ENCODE results near the gene SYNE1.

DNA sequence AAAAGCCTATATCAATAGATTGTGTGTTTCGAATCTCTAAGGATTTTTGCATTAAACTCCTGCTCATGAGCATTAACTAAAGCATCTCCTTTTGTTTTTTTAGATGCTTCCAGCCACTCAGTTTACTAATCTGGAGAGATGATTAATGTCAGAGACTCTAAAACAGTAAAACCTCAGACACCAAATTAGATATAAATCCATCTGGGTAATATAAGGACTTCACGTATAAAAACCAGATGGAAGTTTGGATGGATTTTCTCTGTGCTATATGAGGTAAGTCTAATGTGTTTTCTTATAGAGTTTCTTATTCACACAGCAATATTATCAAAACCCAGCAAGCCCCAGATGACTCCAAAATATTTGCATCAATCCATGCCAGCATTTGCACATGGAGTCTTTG, 137.2 kb downstream of the SYNE1 start:
- TF ChIP-seq BACH1 (IDR thresholded peaks at IDR 0.05; ENCODE audit: borderline replicate concordance): no peak
- TF ChIP-seq, protein P1, sequence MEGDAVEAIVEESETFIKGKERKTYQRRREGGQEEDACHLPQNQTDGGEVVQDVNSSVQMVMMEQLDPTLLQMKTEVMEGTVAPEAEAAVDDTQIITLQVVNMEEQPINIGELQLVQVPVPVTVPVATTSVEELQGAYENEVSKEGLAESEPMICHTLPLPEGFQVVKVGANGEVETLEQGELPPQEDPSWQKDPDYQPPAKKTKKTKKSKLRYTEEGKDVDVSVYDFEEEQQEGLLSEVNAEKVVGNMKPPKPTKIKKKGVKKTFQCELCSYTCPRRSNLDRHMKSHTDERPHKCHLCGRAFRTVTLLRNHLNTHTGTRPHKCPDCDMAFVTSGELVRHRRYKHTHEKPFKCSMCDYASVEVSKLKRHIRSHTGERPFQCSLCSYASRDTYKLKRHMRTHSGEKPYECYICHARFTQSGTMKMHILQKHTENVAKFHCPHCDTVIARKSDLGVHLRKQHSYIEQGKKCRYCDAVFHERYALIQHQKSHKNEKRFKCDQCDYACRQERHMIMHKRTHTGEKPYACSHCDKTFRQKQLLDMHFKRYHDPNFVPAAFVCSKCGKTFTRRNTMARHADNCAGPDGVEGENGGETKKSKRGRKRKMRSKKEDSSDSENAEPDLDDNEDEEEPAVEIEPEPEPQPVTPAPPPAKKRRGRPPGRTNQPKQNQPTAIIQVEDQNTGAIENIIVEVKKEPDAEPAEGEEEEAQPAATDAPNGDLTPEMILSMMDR (IDR thresholded peaks at IDR 0.05 in 2 of 3, conservative IDR thresholded peaks at IDR 0.05 in 1 of 3; ENCODE audit: control insufficient read depth in 2 of 3, extremely low read depth in 1 of 3, insufficient read depth in 1 of 3, low read depth in 3 of 3, low read length in 3 of 3): no peak
- TF ChIP-seq SUZ12 (IDR thresholded peaks at IDR 0.05; ENCODE audit: unreplicated experiment): no peak
- TF ChIP-seq GABPA (IDR thresholded peaks at IDR 0.05; ENCODE audit: low read depth): no peak
- no peak for TF ChIP-seq YY1 (IDR thresholded peaks at IDR 0.05; ENCODE audit: low read depth, low read length)
- no peak for TF ChIP-seq JUND (IDR thresholded peaks at IDR 0.05; ENCODE audit: low read depth, low read length)
- TF ChIP-seq NR2C2 (IDR thresholded peaks at IDR 0.05; ENCODE audit: borderline replicate concordance, control insufficient read depth, insufficient read length, low read depth): no peak
- TF ChIP-seq EZH2 (IDR thresholded peaks at IDR 0.05; ENCODE audit: borderline replicate concordance, control insufficient read depth, low read depth, low read length): no peak
- TF ChIP-seq EP300 (IDR thresholded peaks at IDR 0.05; ENCODE audit: borderline replicate concordance in 1 of 2, control insufficient read depth in 1 of 2, low read depth in 2 of 2, low read length in 2 of 2): no peak
- no peak for TF ChIP-seq CREM (IDR thresholded peaks at IDR 0.05; ENCODE audit: low read depth)
- no peak for TF ChIP-seq TAF1 (IDR thresholded peaks at IDR 0.05; ENCODE audit: borderline replicate concordance, low read depth, low read length)
- TF ChIP-seq, protein P2, sequence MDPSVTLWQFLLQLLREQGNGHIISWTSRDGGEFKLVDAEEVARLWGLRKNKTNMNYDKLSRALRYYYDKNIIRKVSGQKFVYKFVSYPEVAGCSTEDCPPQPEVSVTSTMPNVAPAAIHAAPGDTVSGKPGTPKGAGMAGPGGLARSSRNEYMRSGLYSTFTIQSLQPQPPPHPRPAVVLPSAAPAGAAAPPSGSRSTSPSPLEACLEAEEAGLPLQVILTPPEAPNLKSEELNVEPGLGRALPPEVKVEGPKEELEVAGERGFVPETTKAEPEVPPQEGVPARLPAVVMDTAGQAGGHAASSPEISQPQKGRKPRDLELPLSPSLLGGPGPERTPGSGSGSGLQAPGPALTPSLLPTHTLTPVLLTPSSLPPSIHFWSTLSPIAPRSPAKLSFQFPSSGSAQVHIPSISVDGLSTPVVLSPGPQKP (IDR thresholded peaks at IDR 0.05; ENCODE audit: low read depth, low read length): no peak
